ENCODE measurements around the gene DOCK3. TPM values are rescaled to one million over a fixed set of nuclear protein-coding genes. Genes with fewer than 3 reads are reported as not detected.

Gene DOCK3
- total and polyA plus RNA-seq, 2 of the 4 experiments (the other 2 are of a cell fraction) = under 0.01 to 0.12 TPM

DNA sequence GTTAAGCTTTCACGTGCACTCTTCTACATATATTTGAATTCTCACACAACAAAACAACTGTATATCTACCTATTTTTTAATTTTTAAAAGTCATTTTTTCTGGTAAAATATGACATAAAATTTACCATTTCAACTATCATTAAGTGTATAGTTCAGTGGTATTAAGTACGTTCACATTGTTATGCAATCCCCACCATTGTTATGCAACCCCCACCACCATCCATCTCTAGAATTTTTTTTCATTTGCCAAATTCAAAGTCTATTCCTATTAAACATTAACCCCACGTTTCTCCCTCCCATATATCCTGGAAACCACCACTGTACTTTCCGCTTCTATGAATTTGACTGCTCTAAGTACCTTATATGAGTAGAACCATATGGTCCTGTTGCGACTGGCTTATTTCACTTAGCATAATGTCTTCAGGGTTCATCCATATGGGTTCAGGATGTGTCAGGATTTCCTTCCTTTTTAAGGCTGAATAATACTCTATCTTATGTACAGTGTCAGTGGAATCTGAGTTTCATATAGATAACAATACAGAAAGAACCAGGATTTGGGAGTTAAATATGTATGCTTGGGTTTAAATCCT, 279.2 kb downstream of the DOCK3 start:
- H3K18ac ChIP-seq (ENCODE audit: low read depth, low read length) = no peak overlapping the region
- ATAC-seq (ENCODE audit: low read depth) = no peak
- no peak overlapping the region for H2AK5ac ChIP-seq (ENCODE audit: low read depth, low read length)
- H3K9me1 ChIP-seq (ENCODE audit: insufficient read depth, low read length) = no peaks in the 10 kb centered on the region
- H2BK15ac ChIP-seq (ENCODE audit: low read depth, low read length) = no peak overlapping the region
- ChIA-PET POLR2A (ENCODE audit: unreplicated experiment) (no interaction called here), CTCF (no interaction called here)
- no peak overlapping the region for H2BK20ac ChIP-seq (ENCODE audit: low read depth, low read length)
- no peak overlapping the region for H2AFZ ChIP-seq (replicated peaks; ENCODE audit: low read length, poor library complexity)
- no peak overlapping the region for H3K56ac ChIP-seq (ENCODE audit: extremely low read depth, insufficient read depth, low read length)
- no peak overlapping the region for H4K5ac ChIP-seq (ENCODE audit: low read depth, low read length)
- H3K14ac ChIP-seq (replicated peaks; ENCODE audit: low read depth, low read length) = no peak overlapping the region
- intact Hi-C loops (cut with micrococcal nuclease) = no loop called here
- H4K20me1 ChIP-seq (ENCODE audit: insufficient read depth, low read length) = no peaks in the 10 kb centered on the region
- H4K91ac ChIP-seq (ENCODE audit: insufficient read depth, low read depth, low read length) = no peak overlapping the region
- no peak overlapping the region for H2AK9ac ChIP-seq (replicated peaks; ENCODE audit: low read depth, low read length, poor library complexity)
- H4K8ac ChIP-seq (ENCODE audit: low read depth in 2 of 2, low read length in 2 of 2) = no peak overlapping the region
- no peak overlapping the region for H3K4me2 ChIP-seq (ENCODE audit: low read depth, low read length)
- H3K9ac ChIP-seq (ENCODE audit: low read depth, low read length) = no peak overlapping the region
- TF ChIP-seq CEBPB (IDR thresholded peaks at IDR 0.05; ENCODE audit: low read depth, low read length) (peak; percentile 46; the same call in 1 of the 2 replicates), POLR2A (IDR thresholded peaks at IDR 0.05; ENCODE audit: low read depth, low read length) (no peak)
- no peak for DNase-seq
- no peak overlapping the region for H2BK5ac ChIP-seq (ENCODE audit: low read depth, low read length, poor library complexity, severe bottlenecking)
- dilution Hi-C loops (cut with HindIII; ENCODE audit: low sequenced_read_pairs, unreplicated experiment) = no loop called here
- no TSS peak for BruUV-seq (replicated peaks)
- in situ Hi-C loops (cut with MboI; ENCODE audit: low sequenced_read_pairs) = no loop called here
- no peaks in the 10 kb centered on the region for H3K9me3 ChIP-seq (ENCODE audit: control insufficient read depth, insufficient read depth, low read length)
- no peak overlapping the region for H3K4me3 ChIP-seq (ENCODE audit: insufficient read depth, low read depth, low read length)
- WGBS, 2 experiments (ENCODE audit: extremely low coverage in 2 of 2, insufficient read length in 1 of 2) = no CpG with 5 or more reads among the region's 5 CpGs
- H3K79me1 ChIP-seq (ENCODE audit: low read depth in 1 of 2, low read length in 2 of 2) = no peaks in the 10 kb centered on the region
- H3K27ac ChIP-seq (ENCODE audit: insufficient read depth, low read length) = no peak overlapping the region
- H3K4me1 ChIP-seq (ENCODE audit: control insufficient read depth, insufficient read depth, low read length) = no peaks in the 10 kb centered on the region
- H3K36me3 ChIP-seq (ENCODE audit: control insufficient read depth, insufficient read depth, low read length) = no peaks in the 10 kb centered on the region
- H3K27me3 ChIP-seq (ENCODE audit: control insufficient read depth, insufficient read depth, low read length) = no peaks in the 10 kb centered on the region
- no peak overlapping the region for H2BK120ac ChIP-seq (ENCODE audit: low read depth, low read length)
- no peak overlapping the region for H3K23ac ChIP-seq (ENCODE audit: low read depth, low read length)
- H3K4ac ChIP-seq (ENCODE audit: low read depth, low read length) = no peak overlapping the region

Measured in IMR-90 (cell line).